SHP77 (cell line): ENCODE measurements around the gene NRXN3.

ENCODE experiments used
- DNase-seq, 2 experiments: peaks; one replicate each; lab custom pipeline; 2025; lab: John Stamatoyannopoulos, UW

The NRXN3 gene

DNA sequence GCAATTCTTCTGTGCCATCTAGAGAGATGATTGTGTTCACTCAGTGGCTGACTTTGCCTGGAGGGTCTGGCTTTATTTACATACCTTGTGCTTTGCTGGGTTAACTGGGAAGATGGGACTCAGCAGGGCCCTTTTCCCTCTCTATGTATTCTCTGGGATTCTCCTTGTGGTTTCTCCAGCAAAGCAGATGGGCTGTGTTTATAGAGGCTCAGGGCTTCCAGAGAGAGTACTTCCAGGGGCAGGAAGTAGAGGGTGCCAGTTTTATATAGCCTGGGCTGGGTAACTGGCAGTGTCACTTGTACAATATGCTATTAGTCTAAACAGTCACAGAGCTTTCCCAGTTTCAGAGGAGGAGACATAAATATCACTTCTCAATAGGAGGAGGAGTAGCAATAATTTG is 1531.2 kb downstream of the NRXN3 start:
- no peak for DNase-seq

GRCh38 chr14:79702197-79702596 is 1532.0 kb downstream of the NRXN3 start:
- DNase-seq: no peak

GRCh38 chr14:79703209-79703608 is 1533.0 kb downstream of the NRXN3 start:
- no peak for DNase-seq

GRCh38 chr14:79704041-79704807 is 1534.1 kb downstream of the NRXN3 start:
- no peak for DNase-seq

GRCh38 chr14:79705126-79705894 is 1535.1 kb downstream of the NRXN3 start:
- no peak for DNase-seq

- no peak for DNase-seq
Measured at GRCh38 chr14:79706382-79706781, 1536.2 kb downstream of the NRXN3 start.

DNA sequence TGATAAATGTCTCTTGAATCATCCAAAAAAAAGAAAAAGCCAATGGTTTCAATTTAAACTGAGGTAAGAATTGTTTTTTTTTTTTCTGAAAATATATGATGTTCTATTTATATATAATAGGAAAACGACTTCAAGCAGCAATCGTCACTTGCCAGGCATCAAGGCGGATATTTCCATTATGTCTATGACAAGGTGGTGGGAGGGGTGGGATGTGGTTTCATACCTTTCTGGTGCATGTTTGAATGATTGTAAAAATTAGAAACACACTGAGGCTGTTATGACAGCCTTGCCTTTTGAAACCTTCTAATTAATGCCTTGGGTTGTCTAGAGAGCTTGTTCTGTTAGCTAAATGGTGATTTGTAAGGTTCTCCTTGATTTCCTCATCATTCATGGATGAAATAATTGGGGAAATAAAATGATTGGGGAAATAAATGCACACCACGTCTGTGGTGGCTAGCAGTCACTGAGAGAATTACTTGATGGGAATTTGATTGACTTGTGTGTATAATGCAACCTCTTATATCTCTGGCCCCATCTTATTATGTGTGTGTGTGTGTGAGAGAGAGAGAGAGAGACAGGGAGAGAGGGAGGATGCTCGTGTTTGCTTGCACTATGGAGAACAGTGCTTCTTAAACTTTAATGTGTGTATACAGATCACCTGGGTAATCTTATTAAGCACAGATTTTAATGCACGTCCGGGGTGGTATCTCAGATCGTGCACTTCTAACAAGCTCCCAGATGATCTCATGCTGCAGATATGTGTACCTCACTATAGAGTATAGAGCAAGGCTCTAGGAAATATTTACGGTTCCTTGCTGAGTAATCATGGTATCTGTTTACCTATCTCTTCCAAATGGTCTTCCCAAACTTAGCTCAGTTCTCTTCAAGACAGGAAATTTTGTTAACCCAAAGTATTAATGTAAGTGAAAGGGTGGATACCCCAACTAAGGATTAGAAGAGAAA is 1538.5 kb downstream of the NRXN3 start:
- DNase-seq: no peak

GRCh38 chr14:79709573-79709972 is 1539.4 kb downstream of the NRXN3 start:
- DNase-seq: no peak

DNA sequence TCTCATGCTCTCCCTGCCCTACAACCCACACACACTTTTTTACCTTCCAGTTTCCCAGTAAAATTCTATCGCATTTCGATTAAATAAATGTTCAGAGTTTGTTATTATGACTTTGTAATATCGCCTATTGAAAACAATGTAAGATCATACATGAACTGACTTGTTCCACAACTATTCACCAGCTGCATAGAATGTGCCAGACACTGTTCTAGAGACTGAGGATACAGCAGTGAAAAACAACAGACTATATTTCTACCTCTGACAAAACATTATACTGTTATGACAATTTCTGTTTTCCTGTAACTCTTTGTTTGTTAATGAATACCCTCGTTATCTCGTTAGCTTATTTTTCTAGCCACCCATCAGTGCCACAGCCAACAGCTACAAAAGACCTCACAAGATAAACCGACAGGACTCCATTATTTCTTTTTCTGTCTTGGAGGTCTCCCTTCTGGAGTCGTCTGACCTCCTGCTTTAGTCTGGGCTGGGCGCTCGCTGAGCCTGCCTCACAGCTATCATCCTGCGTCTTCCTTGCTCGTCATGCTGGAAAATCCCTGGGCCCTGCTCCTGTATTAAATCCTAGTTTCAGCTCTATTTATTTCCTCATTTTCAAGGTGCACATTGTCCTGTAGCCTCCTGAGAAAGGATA is 1542.3 kb downstream of the NRXN3 start:
- no peak for DNase-seq

GRCh38 chr14:79721399-79722084 is 1551.4 kb downstream of the NRXN3 start:
- DNase-seq: no peak

GRCh38 chr14:79724934-79725717 is 1555.0 kb downstream of the NRXN3 start:
- no peak for DNase-seq

DNA sequence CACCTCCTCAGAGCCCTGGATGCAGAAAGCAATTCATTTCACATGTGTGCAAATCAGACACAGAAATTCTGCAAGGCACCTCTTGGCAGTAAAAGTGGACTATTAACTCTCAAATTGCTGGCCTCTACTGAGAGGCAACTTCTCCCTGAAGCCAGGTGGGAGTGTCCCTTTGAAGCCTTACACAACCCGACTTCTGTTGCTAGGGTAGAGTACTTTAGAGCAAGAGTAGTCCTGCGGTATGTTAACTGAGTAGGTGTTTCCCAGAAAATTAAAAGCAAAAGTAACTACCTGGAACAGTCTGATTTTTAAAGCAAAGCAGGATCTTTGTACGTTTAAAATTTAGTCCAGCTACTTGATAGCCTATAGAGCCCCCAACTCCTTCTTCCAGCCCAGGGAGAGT is 1557.7 kb downstream of the NRXN3 start:
- DNase-seq: no peak

- DNase-seq: no peak
Measured at GRCh38 chr14:79728331-79728730, 1558.2 kb downstream of the NRXN3 start.

DNA sequence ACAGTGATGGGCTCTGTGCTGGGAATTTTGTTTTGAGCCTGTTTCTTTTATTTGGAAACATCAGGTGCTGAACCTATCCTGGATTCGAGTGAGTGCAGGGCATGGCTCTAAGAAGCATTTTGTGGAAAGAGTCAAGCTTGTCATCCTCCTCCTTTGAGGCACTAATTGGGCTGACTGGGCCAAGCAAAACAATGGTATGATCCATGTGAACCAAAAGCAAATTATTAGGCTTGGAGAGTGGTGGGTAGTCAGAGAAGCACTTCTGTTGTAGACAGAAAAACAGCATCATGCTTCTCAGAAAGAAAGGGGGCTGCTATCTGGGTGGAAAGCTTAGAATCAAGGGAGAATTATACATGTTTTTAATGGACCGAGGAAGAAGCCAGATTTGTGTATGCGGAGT is 1559.6 kb downstream of the NRXN3 start:
- no peak for DNase-seq

DNA sequence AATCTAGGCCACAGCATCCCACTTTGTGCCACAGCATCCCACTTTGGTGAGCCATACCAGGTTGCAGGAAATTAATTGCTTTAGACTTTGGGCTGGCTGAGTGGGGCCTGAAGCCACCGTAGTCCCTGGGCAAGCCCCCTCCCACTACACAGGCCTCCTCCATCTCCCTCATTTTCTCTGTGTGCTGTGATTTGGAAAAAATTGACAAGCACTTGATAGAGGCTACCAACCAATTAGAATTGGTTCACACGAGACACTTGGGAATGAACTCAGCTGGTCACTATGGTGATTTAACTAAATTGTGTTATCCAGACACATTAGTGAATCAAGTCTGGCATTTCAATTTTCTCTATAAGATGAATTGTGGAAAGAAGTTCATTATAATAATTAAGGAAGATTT is 1560.0 kb downstream of the NRXN3 start:
- DNase-seq: no peak

GRCh38 chr14:79730953-79731352 is 1560.8 kb downstream of the NRXN3 start:
- DNase-seq: no peak

GRCh38 chr14:79732911-79733655 is 1562.9 kb downstream of the NRXN3 start:
- DNase-seq: no peak

- no peak for DNase-seq
Measured at GRCh38 chr14:79734151-79734550, 1564.0 kb downstream of the NRXN3 start.

DNA sequence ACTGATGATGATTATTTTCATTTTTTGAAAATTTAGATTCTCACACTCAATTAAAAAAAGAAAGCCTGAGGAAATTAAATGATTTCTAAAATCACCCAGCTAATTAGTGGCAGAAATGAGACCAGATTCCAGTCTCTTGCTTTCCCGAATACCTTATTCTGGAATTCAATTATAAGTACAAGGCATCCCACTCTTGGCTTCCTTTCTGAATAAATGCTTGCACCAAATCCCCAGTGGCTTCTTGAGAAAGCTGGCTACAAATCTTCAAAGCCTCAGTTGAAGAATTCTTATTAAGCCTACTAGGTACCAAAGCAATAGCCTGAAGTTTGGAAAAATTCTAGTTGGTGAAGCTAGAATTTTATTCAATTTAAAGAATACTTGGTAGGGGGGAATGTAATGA is 1564.5 kb downstream of the NRXN3 start:
- DNase-seq: no peak

DNA sequence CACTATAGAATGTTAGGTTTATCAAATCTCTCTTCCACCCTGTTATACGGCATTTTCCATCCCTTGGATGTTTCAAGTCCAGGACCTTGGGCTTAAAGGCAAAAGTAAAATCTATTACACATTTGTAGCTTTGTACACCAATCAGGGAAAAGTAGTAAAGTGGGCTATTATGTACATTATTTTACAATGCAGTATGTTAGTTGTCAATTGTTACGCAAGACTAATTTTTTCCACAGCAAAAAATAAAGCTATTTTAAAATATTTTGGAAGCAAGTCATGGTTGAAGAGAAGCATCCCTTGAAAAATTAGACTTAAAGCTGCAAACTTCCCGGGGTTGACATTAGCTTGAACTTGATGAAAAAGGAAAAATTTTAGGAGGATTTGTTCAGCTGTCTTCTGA is 1564.9 kb downstream of the NRXN3 start:
- DNase-seq: no peak
